ENCODE measurements around the gene CTSC.
"Not testable (repeated sequence)": the region's sequence is repeated elsewhere in the genome, so short reads cannot be mapped to it uniquely, and the experiment has no call there.

Gene CTSC

GRCh38 chr11:88353386-88353785 lies 15.8 kb upstream of the CTSC start:
- no peak for DNase-seq (ENCODE audit: low read depth in 2 of 2)

- DNase-seq (ENCODE audit: low read depth in 2 of 2), result no peak
These were observed 14.6 kb upstream of the CTSC start for GRCh38 chr11:88352139-88352538.

GRCh38 chr11:88348870-88349269 lies 11.3 kb upstream of the CTSC start:
- DNase-seq (ENCODE audit: low read depth in 2 of 2), result no peak

GRCh38 chr11:88345949-88346348 lies 8.4 kb upstream of the CTSC start:
- no peak for DNase-seq (ENCODE audit: low read depth in 2 of 2)

GRCh38 chr11:88345408-88345807 lies 7.9 kb upstream of the CTSC start:
- no peak for DNase-seq (ENCODE audit: low read depth in 2 of 2)

DNA sequence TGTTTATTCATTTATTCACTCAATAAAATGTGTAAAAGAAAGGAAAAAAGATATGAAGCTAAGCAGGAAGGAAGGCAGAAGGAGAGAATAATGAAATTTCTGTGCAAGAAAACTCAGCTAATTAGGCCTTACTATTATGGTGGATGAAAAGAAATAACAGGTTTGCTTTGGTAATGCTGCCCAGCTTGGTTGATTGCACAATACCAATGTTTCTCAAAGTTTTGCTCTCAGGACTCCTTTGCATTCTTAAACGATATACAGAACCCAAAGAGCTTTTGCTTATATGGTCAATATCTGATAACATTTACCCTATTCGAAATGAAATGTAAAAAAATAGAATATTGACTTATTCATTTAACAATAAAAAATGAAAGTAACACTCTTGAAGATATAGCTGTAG lies 7.3 kb upstream of the CTSC start:
- no peak for DNase-seq (ENCODE audit: low read depth in 2 of 2)

DNA sequence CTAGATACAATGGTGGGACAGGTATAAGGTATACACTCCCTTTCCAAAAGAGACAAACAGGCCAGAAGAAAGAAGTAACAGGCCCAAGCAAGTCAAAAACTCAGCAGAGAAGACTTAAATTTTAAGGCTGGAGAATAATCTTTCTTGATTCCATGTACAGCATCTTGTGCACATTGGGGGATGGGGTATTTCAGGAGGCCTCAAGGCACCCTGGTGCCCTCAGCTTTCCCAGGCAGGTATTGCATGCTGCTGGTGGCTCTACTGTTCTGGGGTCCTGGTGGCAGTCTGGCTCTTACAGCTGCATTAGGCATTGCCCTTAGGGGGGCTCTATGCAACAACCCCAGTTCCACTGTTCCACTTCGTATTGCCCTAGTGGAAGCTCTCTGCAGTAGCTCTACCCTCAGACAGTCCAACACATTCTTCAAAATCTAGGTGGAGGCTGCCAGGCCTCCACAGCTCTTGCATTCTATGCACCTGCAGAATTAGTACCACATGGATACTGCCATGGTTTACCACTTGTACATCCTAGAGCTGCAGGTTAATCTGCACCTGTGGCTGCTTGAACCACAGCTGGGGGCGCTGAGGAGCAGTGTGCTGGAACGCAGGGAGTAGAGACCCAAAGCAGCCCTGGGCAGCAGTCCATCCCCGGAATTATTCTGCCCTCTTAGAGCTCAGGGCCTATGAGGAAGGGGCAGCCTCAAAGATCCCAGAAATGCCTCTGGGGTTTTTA lies 4.2 kb upstream of the CTSC start:
- DNase-seq (ENCODE audit: low read depth in 2 of 2), result no peak

DNA sequence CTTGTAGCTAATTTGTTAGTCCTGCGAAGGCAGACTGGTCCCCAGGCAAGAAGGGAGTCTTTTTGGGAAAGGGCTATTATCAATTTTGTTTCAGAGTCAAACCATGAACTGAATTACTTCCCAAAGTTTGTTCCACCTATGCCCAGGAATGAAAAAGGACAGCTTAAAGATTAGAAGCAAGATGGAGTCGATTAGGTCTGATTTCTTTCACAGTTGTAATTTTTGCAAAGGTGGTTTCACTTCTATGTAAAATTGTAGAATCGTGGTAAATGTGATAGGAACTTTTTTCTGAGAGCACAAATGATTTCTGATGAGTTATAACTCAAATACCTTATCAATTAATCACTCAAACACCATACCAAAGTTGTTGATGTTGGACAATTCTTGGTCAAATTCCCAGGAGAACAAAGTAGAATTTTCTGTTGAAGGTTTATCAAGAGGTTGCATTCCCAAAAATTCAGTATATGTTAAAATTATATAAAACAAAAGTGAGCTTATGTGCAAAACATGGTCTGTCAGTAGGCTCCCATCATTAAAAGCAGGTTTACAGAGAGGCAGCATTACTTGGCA lies 2.9 kb upstream of the CTSC start:
- no peak for DNase-seq (ENCODE audit: low read depth in 2 of 2)

GRCh38 chr11:88337987-88338668 lies 592 bp upstream of the CTSC start:
- DNase-seq (ENCODE audit: low read depth in 2 of 2), result peak; percentile 25 to 48

- no peak for DNase-seq (ENCODE audit: low read depth in 2 of 2)
These were observed 2.3 kb downstream of the CTSC start for GRCh38 chr11:88335284-88335683.

DNA sequence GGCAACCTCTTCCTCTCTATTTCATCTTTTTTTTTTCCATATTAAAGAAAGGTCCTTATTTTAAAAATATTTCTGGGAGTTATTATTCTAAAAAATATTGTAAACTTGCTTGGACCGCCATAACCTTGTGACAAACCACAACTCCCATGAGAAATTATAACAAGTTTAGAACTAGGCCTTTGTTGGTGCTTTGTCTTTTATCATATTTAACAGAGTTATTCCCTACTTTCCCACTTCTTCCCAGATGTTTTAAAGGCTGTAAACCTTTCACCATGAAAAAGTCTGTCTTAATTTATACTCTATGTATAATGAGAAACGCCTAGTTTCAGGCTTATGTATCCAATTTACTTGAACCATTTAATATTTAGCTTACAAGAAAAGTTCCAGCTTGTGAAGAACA lies 3.7 kb downstream of the CTSC start:
- no peak for DNase-seq (ENCODE audit: low read depth in 2 of 2)

- no peak for DNase-seq (ENCODE audit: low read depth in 2 of 2)
These were observed 4.7 kb downstream of the CTSC start for GRCh38 chr11:88332851-88333250.

- DNase-seq (ENCODE audit: low read depth in 2 of 2), result no peak
These were observed 6.6 kb downstream of the CTSC start for GRCh38 chr11:88330826-88331428.

- no peak for DNase-seq (ENCODE audit: low read depth in 2 of 2)
These were observed 7.8 kb downstream of the CTSC start for GRCh38 chr11:88329563-88330250.

DNA sequence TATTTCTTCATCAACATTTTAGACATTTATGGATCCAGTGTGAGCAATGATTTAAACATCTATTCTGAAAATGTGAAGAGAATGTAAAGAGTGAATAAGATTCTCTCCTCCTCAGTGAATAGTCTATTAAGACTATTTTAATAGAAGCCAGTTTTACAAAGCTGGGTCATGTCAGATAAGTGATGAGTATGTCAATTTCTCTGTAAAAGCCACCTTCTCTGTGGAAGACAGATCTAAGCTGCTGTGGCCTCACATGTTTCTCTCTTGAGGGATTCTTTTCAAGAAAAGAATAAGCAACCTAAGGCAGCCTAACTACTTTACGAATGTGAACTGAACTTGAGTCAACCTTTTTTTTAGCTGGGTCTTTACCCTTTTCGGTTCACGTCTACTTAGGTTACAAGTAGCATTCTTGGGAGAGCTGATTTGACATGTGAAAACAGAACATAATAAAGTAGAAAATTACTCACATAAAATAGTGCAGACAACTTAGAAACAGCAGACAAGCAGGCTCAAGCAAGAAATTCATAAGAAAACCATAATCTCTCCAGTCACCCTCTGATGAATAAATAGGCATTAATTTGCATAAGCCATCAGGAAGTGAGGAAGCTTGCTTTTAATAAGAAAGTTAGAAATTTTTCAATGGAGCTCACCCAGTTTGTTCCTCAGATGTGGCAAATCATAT lies 9.9 kb downstream of the CTSC start:
- DNase-seq (ENCODE audit: low read depth in 2 of 2), result no peak

GRCh38 chr11:88327061-88327460 lies 10.5 kb downstream of the CTSC start:
- no peak for DNase-seq (ENCODE audit: low read depth in 2 of 2)

GRCh38 chr11:88326099-88326498 lies 11.4 kb downstream of the CTSC start:
- DNase-seq (ENCODE audit: low read depth in 2 of 2), result no peak

DNA sequence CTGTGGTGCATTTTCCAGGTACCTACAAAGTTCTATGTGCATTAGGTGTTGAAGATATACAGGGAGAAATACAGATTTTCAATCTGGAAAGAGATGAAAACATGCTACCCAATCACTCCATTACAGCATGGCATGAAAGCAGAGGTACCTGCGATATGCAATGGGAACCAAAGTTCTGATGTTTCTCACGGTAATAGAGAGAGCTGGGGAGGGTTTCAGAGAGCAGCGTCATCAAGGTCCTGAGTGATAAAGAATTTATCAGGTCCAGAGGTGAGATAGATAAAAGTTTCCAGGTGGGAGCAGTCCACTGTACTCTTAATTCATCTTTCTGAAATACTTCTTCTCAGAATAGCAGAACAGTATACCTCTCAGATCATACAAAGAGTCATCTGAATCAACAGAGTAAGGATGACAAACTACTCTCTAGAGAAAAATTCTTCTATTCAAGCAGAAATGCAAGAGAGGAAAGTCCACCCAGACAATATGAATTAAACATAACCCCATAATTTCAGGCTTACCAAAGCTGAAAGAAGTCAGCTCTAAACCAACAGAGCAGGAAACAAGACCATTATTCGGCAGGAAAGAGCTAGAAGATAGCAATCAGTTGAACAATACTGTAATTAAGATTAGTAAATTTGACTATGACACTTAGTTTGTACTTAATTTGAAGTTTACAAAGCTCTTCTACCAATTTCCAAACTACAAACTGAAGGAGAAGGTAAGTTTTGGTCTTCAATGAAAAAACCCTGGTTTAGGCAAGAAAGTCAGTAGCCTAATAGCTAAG lies 12.8 kb downstream of the CTSC start:
- DNase-seq (ENCODE audit: low read depth in 2 of 2), result no peak

GRCh38 chr11:88322881-88323280 lies 14.7 kb downstream of the CTSC start:
- not testable (repeated sequence) for DNase-seq (ENCODE audit: low read depth in 2 of 2)

DNA sequence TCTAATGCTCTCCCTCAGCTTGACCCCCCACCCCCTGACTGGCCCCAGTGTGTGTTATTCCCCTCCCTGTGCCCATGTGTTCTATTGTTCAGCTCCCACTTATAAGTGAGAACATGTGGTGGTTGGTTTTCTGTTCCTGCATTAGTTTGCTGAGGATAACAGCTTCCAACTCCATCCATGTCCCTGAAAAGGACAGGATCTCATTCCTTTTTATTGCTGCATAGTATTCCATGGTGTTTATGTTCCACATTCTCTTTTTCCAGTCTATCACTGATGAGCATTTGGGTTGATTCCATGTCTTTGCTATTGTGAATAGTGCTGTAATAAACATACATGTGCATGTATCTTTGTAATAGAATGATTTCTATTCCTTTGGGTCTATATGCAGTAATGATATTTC lies 16.1 kb downstream of the CTSC start:
- DNase-seq (ENCODE audit: low read depth in 2 of 2), result not testable (repeated sequence)

DNA sequence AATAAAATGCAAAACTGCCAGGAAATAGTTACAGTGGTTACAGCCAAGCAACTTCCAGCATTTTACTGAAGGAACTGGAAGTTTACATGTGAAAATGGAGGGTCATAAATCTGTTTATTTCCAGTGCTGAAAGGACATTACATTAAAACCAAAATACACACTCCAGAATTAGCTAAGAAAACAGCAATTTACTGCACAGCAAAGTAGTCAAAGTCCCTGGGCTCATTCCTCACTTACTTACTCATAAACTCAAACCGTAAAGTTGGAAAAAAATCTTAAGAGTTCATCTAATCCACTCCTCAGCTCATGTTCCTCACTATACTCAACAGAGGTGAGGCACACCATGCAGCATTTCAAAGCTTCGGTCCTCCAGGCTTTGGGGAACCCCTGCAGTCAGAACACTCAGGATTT lies 17.4 kb downstream of the CTSC start:
- no peak for DNase-seq (ENCODE audit: low read depth in 2 of 2)
